Keratinocyte (primary cell): ENCODE data around the gene SPTLC3. TPM values are rescaled to one million over a fixed set of nuclear protein-coding genes. Genes with fewer than 3 reads are reported as not detected.

Experiments used
- DNase-seq: peaks from one replicate; pipeline ENCODE4 v3.0.0-alpha.2; 2011; ENCODE audit warnings: low read depth, missing footprints, low spot score
- FAIRE-seq: peaks from 2 replicates; lab custom pipeline; 2011; peaks lifted over from hg19 to GRCh38; lab: Jason Lieb, UNC
- H2AFZ ChIP-seq: 2 replicates; pipeline ENCODE4 v1.6.0; 2012; ENCODE audit warnings: low read length, control low read depth, inconsistent platforms; ENCODE audit not compliant: control insufficient read depth
- H3K27ac ChIP-seq: 2 replicates; pipeline ENCODE4 v1.5.1; 2011; ENCODE audit warnings: low read length; ENCODE audit not compliant: control insufficient read depth, insufficient read depth
- H3K27me3 ChIP-seq: 3 replicates; pipeline ENCODE4 v1.6.0; 2011; ENCODE audit warnings: low read length; ENCODE audit not compliant: control insufficient read depth, insufficient read depth; ENCODE audit errors: extremely low read depth
- H3K36me3 ChIP-seq, 2 experiments: 2 replicates in 1 of 2; 3 replicates in 1 of 2; pipeline ENCODE4 v1.5.1; 2011; ENCODE audit warnings: low read length in 2 of 2, mild to moderate bottlenecking in 1 of 2; ENCODE audit not compliant: control insufficient read depth in 2 of 2, insufficient read depth in 2 of 2; ENCODE audit errors: extremely low read depth in 1 of 2
- H3K4me1 ChIP-seq: 3 replicates; pipeline ENCODE4 v1.5.1; 2011; ENCODE audit warnings: low read length; ENCODE audit not compliant: control insufficient read depth, insufficient read depth; ENCODE audit errors: extremely low read depth
- H3K4me2 ChIP-seq: 3 replicates; pipeline ENCODE4 v1.6.0; 2011; ENCODE audit warnings: low read depth, low read length; ENCODE audit not compliant: control insufficient read depth, insufficient read depth; ENCODE audit errors: extremely low read depth
- H3K4me3 ChIP-seq, 3 experiments: fragments of 200-600 bp in 1 of 3; sonication (generic) in 1 of 3; 2 replicates in 2 of 3; 3 replicates in 1 of 3; pipeline ENCODE4 v1.5.1; 2011 to 2016; ENCODE audit warnings: low read length in 3 of 3, mild to moderate bottlenecking in 3 of 3, control low read depth in 2 of 3, inconsistent platforms in 1 of 3, low read depth in 1 of 3, mixed read lengths in 1 of 3, mixed run types in 1 of 3, moderate library complexity in 1 of 3; ENCODE audit not compliant: control insufficient read depth in 2 of 3, insufficient read depth in 2 of 3; ENCODE audit errors: extremely low read depth in 1 of 3
- H3K79me2 ChIP-seq: 2 replicates; pipeline ENCODE4 v1.6.0; 2012; ENCODE audit warnings: low read length; ENCODE audit not compliant: control insufficient read depth, insufficient read depth
- H3K9ac ChIP-seq: 3 replicates; pipeline ENCODE4 v1.6.0; 2011; ENCODE audit warnings: low read length; ENCODE audit not compliant: control insufficient read depth, insufficient read depth; ENCODE audit errors: extremely low read depth
- H3K9me1 ChIP-seq: 3 replicates; pipeline ENCODE4 v1.6.0; 2011; ENCODE audit warnings: low read length; ENCODE audit not compliant: control insufficient read depth, insufficient read depth; ENCODE audit errors: extremely low read depth
- H3K9me3 ChIP-seq: 2 replicates; pipeline ENCODE4 v1.5.1; 2012; ENCODE audit warnings: low read depth, low read length; ENCODE audit not compliant: control insufficient read depth
- H4K20me1 ChIP-seq: 3 replicates; pipeline ENCODE4 v1.6.0; 2011; ENCODE audit warnings: low read length; ENCODE audit not compliant: control insufficient read depth, insufficient read depth; ENCODE audit errors: extremely low read depth
- EZH2 ChIP-seq: IDR thresholded peaks from one replicate; pipeline ENCODE4 v1.6.1; 2012; ENCODE audit warnings: inconsistent platforms, mild to moderate bottlenecking, low read length, moderate library complexity
- dilution Hi-C: fragments of 300-500 bp; cut with MboI; formaldehyde crosslinking; loops from one replicate; pipeline ENCODE4 v1.7.0; 2020; ENCODE audit warnings: low sequenced_read_pairs; ENCODE audit not compliant: extremely low pct_ligation_motif_present
- polyA plus RNA-seq, 5 experiments: library from polyadenylated mRNA; depleted of rRNA in 3 of 5; stranded (reverse) in 3 of 5; stranded (forward) in 1 of 5; unstranded in 1 of 5; fragments of >200 nt; gene quantifications; 1 replicate in 1 of 5; 2 replicates in 3 of 5; 3 replicates in 1 of 5; pipeline versions ENCODE4 v1.2.1 to v1.2.3, GENCODE V29; 2011 to 2012; ENCODE audit warnings: missing spikeins in 2 of 5, low read depth in 1 of 5, low replicate concordance in 1 of 5
- TF ChIP-seq, protein P1 (sequence below), 3 experiments: IDR thresholded peaks in 1 of 3; conservative IDR thresholded peaks in 1 of 3; optimal IDR thresholded peaks in 1 of 3; 2 replicates in 2 of 3; 3 replicates in 1 of 3; pipeline versions ENCODE3 to v1.5.1; 2011; ENCODE audit warnings: low read length in 3 of 3, mild to moderate bottlenecking in 3 of 3, moderate library complexity in 2 of 3, control low read depth in 1 of 3, inconsistent platforms in 1 of 3; ENCODE audit not compliant: insufficient read depth in 2 of 3; ENCODE audit errors: extremely low read depth in 1 of 3

SPTLC3 gene
- polyA plus RNA-seq, 1 donor (not counting 4 experiments of a cell fraction or from before 2014, with no cell fraction given), result 11.4 TPM

DNA sequence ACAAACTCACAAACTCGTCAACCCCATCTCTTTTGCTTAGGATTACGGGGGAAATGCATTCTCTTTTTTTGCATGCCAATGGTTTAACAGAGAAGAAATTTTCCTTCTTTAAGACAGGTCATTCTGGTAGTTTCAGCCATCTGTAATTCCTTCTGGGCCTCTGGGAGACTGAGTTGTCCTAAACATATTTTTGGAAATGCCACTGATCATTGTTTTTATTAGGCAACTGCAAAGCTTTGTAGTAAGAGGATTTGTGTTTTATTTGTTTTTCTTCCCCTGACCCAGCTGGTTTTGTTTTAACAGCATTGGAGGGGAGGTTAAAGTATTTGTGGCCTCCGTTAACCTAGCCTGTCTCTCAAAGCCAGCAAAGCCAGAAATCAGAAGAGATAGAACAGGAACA is 139.2 kb downstream of the SPTLC3 start:
- H3K4me3 ChIP-seq, result no peak overlapping the region
- H3K27ac ChIP-seq, result no peak overlapping the region
- H3K9ac ChIP-seq, result no peak overlapping the region
- FAIRE-seq, result no peak
- no peak overlapping the region for H3K4me2 ChIP-seq
- no peak for DNase-seq
- no peaks in the 10 kb centered on the region for H3K4me1 ChIP-seq
- TF ChIP-seq EZH2, result no peak
- TF ChIP-seq, protein P1, sequence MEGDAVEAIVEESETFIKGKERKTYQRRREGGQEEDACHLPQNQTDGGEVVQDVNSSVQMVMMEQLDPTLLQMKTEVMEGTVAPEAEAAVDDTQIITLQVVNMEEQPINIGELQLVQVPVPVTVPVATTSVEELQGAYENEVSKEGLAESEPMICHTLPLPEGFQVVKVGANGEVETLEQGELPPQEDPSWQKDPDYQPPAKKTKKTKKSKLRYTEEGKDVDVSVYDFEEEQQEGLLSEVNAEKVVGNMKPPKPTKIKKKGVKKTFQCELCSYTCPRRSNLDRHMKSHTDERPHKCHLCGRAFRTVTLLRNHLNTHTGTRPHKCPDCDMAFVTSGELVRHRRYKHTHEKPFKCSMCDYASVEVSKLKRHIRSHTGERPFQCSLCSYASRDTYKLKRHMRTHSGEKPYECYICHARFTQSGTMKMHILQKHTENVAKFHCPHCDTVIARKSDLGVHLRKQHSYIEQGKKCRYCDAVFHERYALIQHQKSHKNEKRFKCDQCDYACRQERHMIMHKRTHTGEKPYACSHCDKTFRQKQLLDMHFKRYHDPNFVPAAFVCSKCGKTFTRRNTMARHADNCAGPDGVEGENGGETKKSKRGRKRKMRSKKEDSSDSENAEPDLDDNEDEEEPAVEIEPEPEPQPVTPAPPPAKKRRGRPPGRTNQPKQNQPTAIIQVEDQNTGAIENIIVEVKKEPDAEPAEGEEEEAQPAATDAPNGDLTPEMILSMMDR (optimal IDR thresholded peaks at IDR 0.05 in 1 of 3, IDR thresholded peaks at IDR 0.05 in 1 of 3, conservative IDR thresholded peaks at IDR 0.05 in 1 of 3; ENCODE audit: extremely low read depth in 1 of 3, insufficient read depth in 2 of 3, low read length in 3 of 3), result no peak
- H3K36me3 ChIP-seq, result peaks cover 0 to 2% of the 10 kb centered on the region in 2 experiments
- no peaks in the 10 kb centered on the region for H3K79me2 ChIP-seq
- dilution Hi-C loops, result no loop called here
- no peaks in the 10 kb centered on the region for H4K20me1 ChIP-seq
- no peak overlapping the region for H2AFZ ChIP-seq
- no peaks in the 10 kb centered on the region for H3K27me3 ChIP-seq
- no peaks in the 10 kb centered on the region for H3K9me1 ChIP-seq
- H3K9me3 ChIP-seq, result no peaks in the 10 kb centered on the region

DNA sequence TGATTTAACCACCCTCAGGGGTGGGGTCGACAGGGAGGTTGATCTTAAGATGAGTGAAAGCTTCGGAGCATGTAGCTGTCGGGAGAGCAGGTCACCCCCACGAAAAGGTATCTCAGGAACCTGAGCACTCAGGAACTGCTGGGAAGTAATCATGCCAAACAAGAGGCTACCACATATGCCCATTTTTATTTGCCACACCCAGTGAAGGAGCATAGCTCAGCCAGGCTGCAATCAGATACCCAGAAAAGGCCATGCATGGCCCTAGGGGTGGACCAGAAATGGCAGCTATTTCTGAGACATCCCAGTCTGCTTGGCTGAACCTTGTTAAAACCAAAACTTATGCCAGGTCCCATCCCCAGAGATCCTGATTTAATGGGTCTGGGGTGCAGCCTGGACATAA is 139.6 kb downstream of the SPTLC3 start:
- Histone ChIP-seq H3K9ac (no peak overlapping the region), H3K27me3 (no peaks in the 10 kb centered on the region), H3K9me1 (no peaks in the 10 kb centered on the region), H3K9me3 (no peaks in the 10 kb centered on the region), H2AFZ (no peak overlapping the region), H3K4me3 (no peak overlapping the region), H3K4me1 (no peaks in the 10 kb centered on the region), H4K20me1 (no peaks in the 10 kb centered on the region), H3K79me2 (no peaks in the 10 kb centered on the region), H3K4me2 (no peak overlapping the region), H3K27ac (no peak overlapping the region), H3K36me3 (peaks cover 0 to 2% of the 10 kb centered on the region in 2 experiments)
- FAIRE-seq (no peak), DNase-seq (no peak)
- TF ChIP-seq EZH2, result no peak
- TF ChIP-seq, protein P1 (optimal IDR thresholded peaks at IDR 0.05 in 1 of 3, IDR thresholded peaks at IDR 0.05 in 1 of 3, conservative IDR thresholded peaks at IDR 0.05 in 1 of 3; ENCODE audit: extremely low read depth in 1 of 3, insufficient read depth in 2 of 3, low read length in 3 of 3), result no peak
- dilution Hi-C loops, result no loop called here
